GM19238 (cell line): ENCODE results near the gene POLK.

ENCODE experiments used
- DNase-seq: peaks from one replicate; pipeline ENCODE4 v3.0.0; 2011; ENCODE audit warnings: low spot score; ENCODE audit not compliant: insufficient read length

POLK gene

DNA sequence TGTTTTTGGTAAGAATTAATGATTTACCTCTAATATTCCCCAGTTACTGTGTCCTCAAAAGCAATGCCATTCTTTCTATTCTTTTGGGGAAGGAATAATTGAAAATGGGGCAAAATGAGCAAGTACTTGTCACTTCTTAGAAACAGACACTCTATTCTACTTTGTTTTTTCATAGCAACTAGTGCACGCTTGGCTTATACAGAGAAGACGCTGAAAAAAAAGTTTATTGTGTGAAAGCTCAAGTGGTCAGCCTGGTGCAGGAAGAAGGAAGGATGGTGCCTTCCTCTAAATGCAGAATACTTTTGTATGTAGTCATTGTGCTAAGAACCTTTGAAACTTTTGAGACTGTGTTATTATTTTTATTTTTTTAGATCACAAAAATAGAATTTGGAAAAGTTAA is 129.1 kb downstream of the POLK start:
- DNase-seq = no peak

DNA sequence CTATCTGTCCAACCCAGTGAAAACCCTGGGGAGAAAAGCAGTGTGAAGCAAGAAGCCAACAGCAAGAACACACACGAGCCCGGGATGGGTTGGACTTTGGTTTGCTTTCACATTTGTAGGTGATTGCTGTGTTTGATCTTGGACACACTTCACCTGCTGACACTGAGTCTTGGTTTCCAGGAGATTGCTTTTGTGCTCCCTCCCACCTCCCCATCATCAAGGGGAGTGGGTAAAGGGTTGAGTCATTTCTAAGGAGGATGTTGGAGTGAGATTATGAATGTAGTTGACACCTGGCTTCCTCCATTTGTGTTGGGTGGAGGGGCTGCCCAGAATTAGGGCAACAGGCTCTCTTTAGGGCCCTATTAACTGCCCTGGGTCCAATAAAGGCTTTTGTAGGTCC is 137.0 kb downstream of the POLK start:
- DNase-seq = peak; percentile 12
